Esophagus squamous epithelium (tissue), 5 donors: Measurements from ENCODE around the gene NARS2. TPM values are rescaled to one million over a fixed set of nuclear protein-coding genes. Genes with fewer than 3 reads are reported as not detected.

Experiments
- DNase-seq: peaks from one replicate; lab custom pipeline; 2025; lab: John Stamatoyannopoulos, UW
- H3K27ac ChIP-seq, 4 donors: fragments of 200-600 bp; sonication (generic); one replicate each; pipeline ENCODE4 v1.5.1; 2016 to 2019; ENCODE audit warnings: mild to moderate bottlenecking in 1 of 4
- H3K27me3 ChIP-seq, 4 donors: fragments of 200-600 bp; sonication (generic); 1 replicate in 3 of 4; 2 replicates in 1 of 4; pipeline versions ENCODE4 v1.5.1 to v1.6.0; 2017 to 2021; ENCODE audit warnings: antibody characterized with exemption in 1 of 4
- H3K36me3 ChIP-seq, 3 donors: fragments of 200-600 bp; sonication (generic); one replicate each; pipeline ENCODE4 v1.5.1; 2016 to 2019
- H3K4me1 ChIP-seq, 3 donors: fragments of 200-600 bp; sonication (generic); one replicate each; pipeline ENCODE4 v1.5.1; 2017 to 2019
- H3K4me3 ChIP-seq, 4 donors: fragments of 200-600 bp; sonication (generic); 1 replicate in 3 of 4; 2 replicates in 1 of 4; pipeline ENCODE4 v1.5.1; 2016 to 2019; ENCODE audit warnings: mild to moderate bottlenecking in 2 of 4, moderate library complexity in 1 of 4
- H3K9me3 ChIP-seq, 3 donors: fragments of 200-600 bp; sonication (generic); one replicate each; pipeline ENCODE4 v1.5.1; 2016 to 2019
- POLR2A ChIP-seq, 4 donors: fragments of 450-650 bp; IDR thresholded peaks; one replicate each; pipeline ENCODE4 v1.6.1; 2017; ENCODE audit warnings: antibody characterized with exemption in 4 of 4, mild to moderate bottlenecking in 4 of 4, moderate library complexity in 3 of 4
- WGBS, 2 donors: methylation state at CpG; one replicate each; pipeline ENCODE4 v1.1.5; 2018; 5-methylcytosine and 5-hydroxymethylcytosine counted together
- intact Hi-C: fragments of 100-400 bp; cut with DNase I; formaldehyde crosslinking; loops from one replicate; pipeline ENCODE4 v1.15.0; 2022
- total RNA-seq, 4 donors: library from RNA; depleted of rRNA; stranded (reverse); fragments of >200 nt; gene quantifications; one replicate each; pipeline ENCODE4 v1.1.0, GENCODE V29; 2016
- TF ChIP-seq, protein P1 (sequence below), 6 experiments: fragments of 450-650 bp in 4 of 6; fragments of 200-600 bp in 2 of 6; sonication (generic) in 2 of 6; IDR thresholded peaks; one replicate each; pipeline ENCODE4 v1.5.1; 2016 to 2019; ENCODE audit warnings: antibody characterized with exemption in 6 of 6, mild to moderate bottlenecking in 4 of 6, moderate library complexity in 4 of 6
- donor health status: DM: yes; HTN: yes; CAD: no.

NARS2 gene
- total RNA-seq, 4 donors from 2014 or later: 9.4 to 15.7 (median 13.6) TPM

DNA sequence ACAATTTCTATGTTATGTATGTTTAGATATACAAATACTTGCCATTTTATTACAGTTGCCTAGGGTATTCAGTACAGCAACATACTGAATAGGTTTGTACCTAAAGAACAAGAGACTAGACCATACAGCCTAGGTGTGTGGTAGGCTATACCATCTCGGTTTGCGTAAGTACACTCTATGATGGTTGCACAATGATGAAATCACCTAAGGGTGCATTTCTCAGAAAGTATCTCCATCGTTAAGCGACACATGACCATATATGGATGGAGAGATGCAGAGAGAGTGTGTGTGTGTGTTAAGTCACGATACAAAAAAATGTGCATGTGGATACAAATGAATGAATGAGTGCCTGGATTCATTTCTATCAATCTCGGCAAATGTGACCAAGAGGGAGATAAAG lies 37.7 kb downstream of the NARS2 start:
- TF ChIP-seq, protein P1, sequence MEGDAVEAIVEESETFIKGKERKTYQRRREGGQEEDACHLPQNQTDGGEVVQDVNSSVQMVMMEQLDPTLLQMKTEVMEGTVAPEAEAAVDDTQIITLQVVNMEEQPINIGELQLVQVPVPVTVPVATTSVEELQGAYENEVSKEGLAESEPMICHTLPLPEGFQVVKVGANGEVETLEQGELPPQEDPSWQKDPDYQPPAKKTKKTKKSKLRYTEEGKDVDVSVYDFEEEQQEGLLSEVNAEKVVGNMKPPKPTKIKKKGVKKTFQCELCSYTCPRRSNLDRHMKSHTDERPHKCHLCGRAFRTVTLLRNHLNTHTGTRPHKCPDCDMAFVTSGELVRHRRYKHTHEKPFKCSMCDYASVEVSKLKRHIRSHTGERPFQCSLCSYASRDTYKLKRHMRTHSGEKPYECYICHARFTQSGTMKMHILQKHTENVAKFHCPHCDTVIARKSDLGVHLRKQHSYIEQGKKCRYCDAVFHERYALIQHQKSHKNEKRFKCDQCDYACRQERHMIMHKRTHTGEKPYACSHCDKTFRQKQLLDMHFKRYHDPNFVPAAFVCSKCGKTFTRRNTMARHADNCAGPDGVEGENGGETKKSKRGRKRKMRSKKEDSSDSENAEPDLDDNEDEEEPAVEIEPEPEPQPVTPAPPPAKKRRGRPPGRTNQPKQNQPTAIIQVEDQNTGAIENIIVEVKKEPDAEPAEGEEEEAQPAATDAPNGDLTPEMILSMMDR (IDR thresholded peaks at IDR 0.05): no peak
- no peak for TF ChIP-seq POLR2A (IDR thresholded peaks at IDR 0.05)
- no peaks in the 10 kb centered on the region for H3K4me1 ChIP-seq
- intact Hi-C loops: no loop called here
- no peaks in the 10 kb centered on the region for H3K9me3 ChIP-seq
- no peak for DNase-seq
- no peak overlapping the region for H3K27ac ChIP-seq
- H3K27me3 ChIP-seq: no peaks in the 10 kb centered on the region
- peaks cover 0 to 19% (median 0%) of the 10 kb centered on the region in 3 donors for H3K36me3 ChIP-seq
- WGBS, 2 donors: 94 to 97% methylated on average over 6 of the region's 6 CpGs
- H3K4me3 ChIP-seq: no peak overlapping the region

DNA sequence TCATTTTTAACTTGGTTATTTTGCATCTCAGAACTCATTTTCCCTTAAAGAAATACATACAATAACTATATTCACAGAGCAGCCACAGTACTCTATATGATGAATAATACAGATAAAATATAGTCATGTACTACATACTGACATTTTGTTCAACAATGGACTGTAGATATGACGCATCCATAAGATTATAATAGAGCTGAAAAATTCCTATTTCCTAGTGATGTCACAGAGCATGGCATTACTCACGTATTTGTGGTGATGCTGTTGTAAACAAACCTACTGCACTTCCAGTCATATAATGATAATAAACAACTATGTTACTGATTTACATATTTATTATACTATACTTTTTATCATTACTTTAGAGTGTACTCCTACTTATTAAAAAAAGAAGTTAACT lies 38.7 kb downstream of the NARS2 start:
- 87 to 97% methylated on average over 2 of the region's 2 CpGs for WGBS, 2 donors
- DNase-seq: no peak
- TF ChIP-seq, protein P1 (IDR thresholded peaks at IDR 0.05): no peak
- no peak for TF ChIP-seq POLR2A (IDR thresholded peaks at IDR 0.05)
- intact Hi-C loops: no loop called here
- Histone ChIP-seq H3K4me1 (no peaks in the 10 kb centered on the region), H3K27ac (no peak overlapping the region), H3K4me3 (no peak overlapping the region), H3K27me3 (no peaks in the 10 kb centered on the region), H3K9me3 (no peaks in the 10 kb centered on the region), H3K36me3 (peaks cover 0 to 19% (median 0%) of the 10 kb centered on the region in 3 donors)

DNA sequence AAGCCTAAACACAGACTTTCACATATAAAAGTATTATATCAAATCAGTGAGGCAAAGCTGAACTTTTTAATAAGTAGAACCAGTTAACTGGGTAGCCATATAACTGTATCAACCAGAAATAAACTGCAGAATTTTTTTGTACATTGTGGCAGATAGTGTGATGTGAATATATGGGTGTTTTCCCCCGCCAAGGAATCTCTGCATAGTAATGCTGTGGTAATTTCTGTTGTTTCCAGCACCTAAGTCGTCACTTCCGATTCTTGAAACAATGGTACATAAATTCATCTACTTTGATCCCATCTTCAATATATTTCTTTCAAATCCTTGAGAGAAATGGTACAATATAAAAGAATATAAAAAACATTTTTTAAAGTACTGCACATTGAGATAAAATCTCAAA lies 39.6 kb downstream of the NARS2 start:
- Histone ChIP-seq H3K4me1 (no peaks in the 10 kb centered on the region), H3K9me3 (no peaks in the 10 kb centered on the region), H3K27ac (no peak overlapping the region), H3K27me3 (no peaks in the 10 kb centered on the region), H3K36me3 (peaks cover 0 to 19% (median 0%) of the 10 kb centered on the region in 3 donors), H3K4me3 (no peak overlapping the region)
- intact Hi-C loops: no loop called here
- WGBS, 2 donors: 81 to 88% methylated on average over 3 of the region's 3 CpGs
- TF ChIP-seq, protein P1 (IDR thresholded peaks at IDR 0.05): no peak
- TF ChIP-seq POLR2A (IDR thresholded peaks at IDR 0.05): no peak
- DNase-seq: no peak

DNA sequence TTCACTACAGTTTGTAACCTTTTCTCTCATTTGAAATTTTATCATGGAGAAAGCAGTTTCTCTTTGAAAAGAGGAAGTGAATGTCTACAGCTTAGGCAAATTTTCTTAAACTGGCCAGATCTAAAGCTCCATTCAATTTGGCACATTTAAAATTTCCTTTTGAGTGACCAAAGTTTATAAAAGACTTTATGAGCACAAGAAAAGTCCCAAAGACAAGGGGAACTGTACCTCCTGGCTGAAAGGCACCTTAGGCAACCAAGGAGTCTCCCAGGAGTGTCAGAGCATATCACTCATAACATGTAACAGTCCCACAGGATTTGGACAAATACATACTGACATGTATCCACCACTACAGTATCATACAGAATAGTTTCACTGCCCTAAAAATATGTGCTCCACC lies 41.3 kb downstream of the NARS2 start:
- Histone ChIP-seq H3K9me3 (no peaks in the 10 kb centered on the region), H3K27ac (no peak overlapping the region), H3K4me1 (no peaks in the 10 kb centered on the region), H3K4me3 (no peak overlapping the region), H3K36me3 (peaks cover 0 to 19% (median 0%) of the 10 kb centered on the region in 3 donors), H3K27me3 (no peaks in the 10 kb centered on the region)
- intact Hi-C loops: no loop called here
- DNase-seq: no peak
- no peak for TF ChIP-seq POLR2A (IDR thresholded peaks at IDR 0.05)
- TF ChIP-seq, protein P1 (IDR thresholded peaks at IDR 0.05): no peak

DNA sequence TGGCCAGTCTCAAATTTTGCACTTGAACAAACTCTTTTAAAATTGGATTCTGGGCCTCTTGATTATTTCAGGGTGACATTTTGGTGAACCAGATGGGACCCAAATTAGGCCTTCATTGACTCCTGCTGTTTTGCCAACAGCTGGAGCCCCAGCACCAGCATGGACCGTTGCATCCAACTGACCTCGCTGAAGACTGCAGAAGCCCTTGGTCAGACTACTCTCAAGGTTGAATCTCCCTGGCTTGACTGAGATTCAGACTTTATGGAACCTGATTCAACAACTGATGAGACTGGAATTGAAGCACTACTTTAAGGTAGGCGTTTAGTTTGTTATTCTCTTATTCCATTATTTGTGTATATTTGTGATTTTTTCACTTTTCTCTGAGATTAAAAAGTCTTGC lies 41.7 kb downstream of the NARS2 start:
- Histone ChIP-seq H3K9me3 (no peaks in the 10 kb centered on the region), H3K4me1 (no peaks in the 10 kb centered on the region), H3K4me3 (no peak overlapping the region), H3K27me3 (no peaks in the 10 kb centered on the region), H3K27ac (no peak overlapping the region), H3K36me3 (peaks cover 0 to 17% (median 0%) of the 10 kb centered on the region in 3 donors)
- no peak for TF ChIP-seq POLR2A (IDR thresholded peaks at IDR 0.05)
- TF ChIP-seq, protein P1 (IDR thresholded peaks at IDR 0.05): no peak
- 79 to 91% methylated on average over 3 of the region's 3 CpGs for WGBS, 2 donors
- no peak for DNase-seq
- intact Hi-C loops: no loop called here
